GM19463 (cell line): Measurements from ENCODE around the gene RTL1.

ENCODE experiments used
- ATAC-seq: cut with Tn5 transposase; IDR thresholded peaks from one replicate; pipeline ENCODE4 v1.9.1; 2021; ENCODE audit warnings: mild to moderate bottlenecking, moderate library complexity; ENCODE audit not compliant: unreplicated experiment

The RTL1 gene

GRCh38 chr14:100836941-100837804, 66.3 kb downstream of the RTL1 start:
- no peak for ATAC-seq

- no peak for ATAC-seq
These were observed 67.2 kb downstream of the RTL1 start for GRCh38 chr14:100836311-100836805.

GRCh38 chr14:100835548-100836310, 67.8 kb downstream of the RTL1 start:
- ATAC-seq: no peak

GRCh38 chr14:100834794-100835547, 68.6 kb downstream of the RTL1 start:
- ATAC-seq: no peak

GRCh38 chr14:100834082-100834793, 69.3 kb downstream of the RTL1 start:
- no peak for ATAC-seq

- ATAC-seq: no peak
These were observed 71.1 kb downstream of the RTL1 start for GRCh38 chr14:100832311-100832960.

GRCh38 chr14:100830681-100831080, 72.8 kb downstream of the RTL1 start:
- no peak for ATAC-seq
